Smooth muscle cell (in vitro differentiated cells): ENCODE measurements around the gene HEPHL1. TPM values are rescaled to one million over a fixed set of nuclear protein-coding genes. Genes with fewer than 3 reads are reported as not detected.
A peak's percentile ranks its signal among the peaks of the same experiment; 100 is the strongest.

ENCODE experiments used
- DNase-seq: peaks from one replicate; lab custom pipeline; 2025; ENCODE audit not compliant: unreplicated experiment; lab: John Stamatoyannopoulos, UW
- H2AFZ ChIP-seq: fragments of 200-600 bp; sonication (generic); 2 replicates; pipeline ENCODE4 v1.6.0; 2016; ENCODE audit warnings: antibody characterized with exemption, low read depth, mild to moderate bottlenecking
- H3F3A ChIP-seq: fragments of 200-600 bp; sonication (generic); 2 replicates; pipeline ENCODE4 v1.6.0; 2017; ENCODE audit warnings: antibody characterized with exemption, low read depth
- H3K27ac ChIP-seq: fragments of 200-600 bp; sonication (generic); 2 replicates; pipeline ENCODE4 v1.5.1; 2016; ENCODE audit warnings: low read depth, mild to moderate bottlenecking
- H3K27me3 ChIP-seq: fragments of 200-600 bp; sonication (generic); 2 replicates; pipeline ENCODE4 v1.6.1; 2016; ENCODE audit warnings: low read depth, mild to moderate bottlenecking
- H3K36me3 ChIP-seq: fragments of 200-600 bp; sonication (generic); 2 replicates; pipeline ENCODE4 v1.5.1; 2016; ENCODE audit warnings: low read depth
- H3K4me1 ChIP-seq: fragments of 200-600 bp; sonication (generic); 2 replicates; pipeline ENCODE4 v1.5.1; 2016; ENCODE audit warnings: low read depth
- H3K4me2 ChIP-seq: fragments of 200-600 bp; sonication (generic); 2 replicates; pipeline ENCODE4 v1.6.0; 2016; ENCODE audit warnings: mild to moderate bottlenecking
- H3K4me3 ChIP-seq: fragments of 200-600 bp; sonication (generic); 2 replicates; pipeline ENCODE4 v1.5.1; 2016; ENCODE audit warnings: mild to moderate bottlenecking
- H3K79me2 ChIP-seq: fragments of 200-600 bp; sonication (generic); 2 replicates; pipeline ENCODE4 v1.6.0; 2016; ENCODE audit warnings: low read depth, mild to moderate bottlenecking
- H3K9ac ChIP-seq: fragments of 200-600 bp; sonication (generic); 2 replicates; pipeline ENCODE4 v1.6.0; 2016; ENCODE audit warnings: low read depth
- H3K9me3 ChIP-seq: fragments of 200-600 bp; sonication (generic); replicated peaks from 2 replicates; pipeline ENCODE4 v1.5.1; 2016; ENCODE audit warnings: low read depth
- H4K20me1 ChIP-seq: fragments of 200-600 bp; sonication (generic); 2 replicates; pipeline ENCODE4 v1.6.0; 2016; ENCODE audit warnings: low read depth
- WGBS: methylation state at CpG from one replicate; pipeline ENCODE4 v1.1.7; 2016; ENCODE audit warnings: low lambda C conversion rate; 5-methylcytosine and 5-hydroxymethylcytosine counted together
- polyA plus RNA-seq: library from polyadenylated mRNA; unstranded; fragments of >200 nt; fragmentation: Nextera tagmentation; extraction: Ambion mirVana; gene quantifications from 2 replicates; pipeline ENCODE4 v1.2.1, GENCODE V29; 2016
- total RNA-seq: library from RNA; depleted of rRNA; stranded (reverse); fragments of >200 nt; gene quantifications from 2 replicates; pipeline ENCODE4 v1.2.3, GENCODE V29; 2014
- TF ChIP-seq, protein P1 (sequence below): fragments of 200-600 bp; sonication (generic); IDR thresholded peaks from 2 replicates; pipeline ENCODE4 v1.5.1; 2017; ENCODE audit warnings: borderline replicate concordance, mild to moderate bottlenecking, antibody characterized with exemption; ENCODE audit not compliant: insufficient read depth, poor library complexity, severe bottlenecking

Gene HEPHL1
- total and polyA plus RNA-seq, 2 experiments from 2014 or later: 0.13 to 0.21 TPM

DNA sequence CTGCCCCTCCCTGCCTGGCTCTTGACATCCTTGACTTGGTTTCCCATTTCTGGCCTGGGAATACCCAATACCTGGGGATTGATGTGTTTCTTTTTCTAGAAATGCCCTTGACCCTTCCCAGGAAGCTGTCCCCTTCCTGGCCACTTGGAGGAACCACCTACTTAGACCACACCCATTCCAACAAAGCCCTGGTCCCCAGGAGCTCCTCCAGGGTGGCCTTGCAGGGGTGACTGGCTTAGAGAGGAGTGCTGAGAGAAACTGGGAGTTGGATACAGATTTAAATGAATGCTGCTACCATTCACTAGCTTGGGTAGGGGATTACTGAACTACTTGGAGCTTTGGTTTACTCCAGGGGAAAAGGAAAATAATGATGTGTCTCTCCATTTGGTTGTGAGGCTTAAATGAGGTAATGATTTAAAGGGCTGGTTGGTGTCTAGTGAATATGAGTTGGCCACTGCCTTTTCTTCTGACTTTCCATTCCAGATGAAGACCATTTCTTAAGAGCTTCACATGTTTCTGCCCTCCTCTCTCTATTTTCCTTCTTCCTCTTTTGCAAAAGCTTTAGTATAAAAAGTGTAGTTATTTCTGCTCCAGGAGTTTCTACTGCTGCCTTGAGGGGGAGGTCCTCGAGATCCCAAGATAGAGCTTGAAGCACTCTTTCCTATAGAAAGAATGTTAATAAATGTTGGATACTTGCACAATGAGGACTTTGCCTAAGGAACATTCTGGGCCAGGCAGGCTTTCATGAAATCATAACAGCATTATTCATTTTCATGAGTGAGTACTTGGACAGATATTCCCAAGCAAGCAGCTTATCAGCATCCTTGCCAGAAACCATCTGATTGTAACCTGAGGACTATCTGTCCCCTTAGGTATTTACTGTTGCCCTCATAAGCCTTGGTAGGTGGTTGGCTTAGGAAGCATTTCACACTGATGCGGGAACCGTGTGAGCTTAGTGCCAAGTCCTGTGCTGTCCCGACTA, 129.8 kb downstream of the HEPHL1 start:
- Histone ChIP-seq H3F3A (peaks cover 7% of the 10 kb centered on the region), H3K4me3 (no peak overlapping the region), H3K4me2 (peak overlapping the region; percentile 9), H3K36me3 (no peaks in the 10 kb centered on the region), H3K9ac (no peak overlapping the region), H3K27me3 (no peaks in the 10 kb centered on the region), H3K9me3 (no peaks in the 10 kb centered on the region), H3K4me1 (peaks cover 9% of the 10 kb centered on the region), H2AFZ (no peak overlapping the region), H3K27ac (peak overlapping the region; percentile 72), H4K20me1 (peaks cover 98% of the 10 kb centered on the region), H3K79me2 (peaks cover 86% of the 10 kb centered on the region)
- TF ChIP-seq, protein P1, sequence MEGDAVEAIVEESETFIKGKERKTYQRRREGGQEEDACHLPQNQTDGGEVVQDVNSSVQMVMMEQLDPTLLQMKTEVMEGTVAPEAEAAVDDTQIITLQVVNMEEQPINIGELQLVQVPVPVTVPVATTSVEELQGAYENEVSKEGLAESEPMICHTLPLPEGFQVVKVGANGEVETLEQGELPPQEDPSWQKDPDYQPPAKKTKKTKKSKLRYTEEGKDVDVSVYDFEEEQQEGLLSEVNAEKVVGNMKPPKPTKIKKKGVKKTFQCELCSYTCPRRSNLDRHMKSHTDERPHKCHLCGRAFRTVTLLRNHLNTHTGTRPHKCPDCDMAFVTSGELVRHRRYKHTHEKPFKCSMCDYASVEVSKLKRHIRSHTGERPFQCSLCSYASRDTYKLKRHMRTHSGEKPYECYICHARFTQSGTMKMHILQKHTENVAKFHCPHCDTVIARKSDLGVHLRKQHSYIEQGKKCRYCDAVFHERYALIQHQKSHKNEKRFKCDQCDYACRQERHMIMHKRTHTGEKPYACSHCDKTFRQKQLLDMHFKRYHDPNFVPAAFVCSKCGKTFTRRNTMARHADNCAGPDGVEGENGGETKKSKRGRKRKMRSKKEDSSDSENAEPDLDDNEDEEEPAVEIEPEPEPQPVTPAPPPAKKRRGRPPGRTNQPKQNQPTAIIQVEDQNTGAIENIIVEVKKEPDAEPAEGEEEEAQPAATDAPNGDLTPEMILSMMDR: no peak
- no peak for DNase-seq
- 83% methylated on average over 4 of the region's 4 CpGs for WGBS

DNA sequence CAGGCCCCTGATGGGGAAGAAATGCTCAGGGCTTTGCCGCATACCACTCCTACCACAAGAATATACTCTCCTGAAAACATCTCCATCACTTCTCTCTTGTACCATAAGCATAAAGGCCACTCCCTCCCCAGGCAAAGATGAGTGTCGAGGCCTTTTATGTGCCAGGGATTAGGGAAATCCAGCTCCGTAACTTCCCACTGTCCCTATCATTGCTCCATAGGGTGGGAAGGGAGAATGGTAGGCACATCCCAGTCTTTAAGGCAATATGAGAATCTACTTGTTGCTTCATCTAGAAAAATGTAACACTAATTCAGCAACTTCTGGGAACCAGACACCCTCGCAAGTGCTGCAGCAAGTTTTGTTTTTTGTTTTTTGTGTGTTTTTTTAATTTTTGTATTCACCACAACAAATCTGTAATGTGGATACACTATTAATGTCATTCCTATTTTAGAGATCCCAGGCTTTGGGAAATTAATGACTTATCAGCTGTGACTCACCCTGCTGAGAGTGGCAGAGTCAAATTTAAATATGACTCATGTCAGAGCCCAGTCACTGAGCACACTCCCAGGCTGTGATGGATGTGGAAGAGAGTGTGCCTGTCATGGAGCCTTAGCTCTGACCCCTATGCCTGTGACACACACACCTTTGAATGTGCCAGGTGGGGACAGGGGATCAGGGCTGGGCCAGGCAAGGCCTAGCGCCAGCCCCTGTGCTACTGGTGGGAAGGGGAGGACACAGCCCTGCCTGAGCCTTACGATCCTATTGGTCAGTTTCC, 130.9 kb downstream of the HEPHL1 start:
- Histone ChIP-seq H3K9me3 (no peaks in the 10 kb centered on the region), H4K20me1 (peaks cover 96% of the 10 kb centered on the region), H3K4me2 (peak overlapping the region; percentile 24), H3K27ac (peak overlapping the region; percentile 72), H3K4me3 (no peak overlapping the region), H3F3A (peaks cover 7% of the 10 kb centered on the region), H3K4me1 (peaks cover 9% of the 10 kb centered on the region), H3K79me2 (peaks cover 85% of the 10 kb centered on the region), H3K36me3 (no peaks in the 10 kb centered on the region), H2AFZ (no peak overlapping the region), H3K9ac (peak overlapping the region; percentile 2), H3K27me3 (no peaks in the 10 kb centered on the region)
- no peak for DNase-seq
- 43% methylated on average over 6 of the region's 6 CpGs for WGBS
- TF ChIP-seq, protein P1: no peak

DNA sequence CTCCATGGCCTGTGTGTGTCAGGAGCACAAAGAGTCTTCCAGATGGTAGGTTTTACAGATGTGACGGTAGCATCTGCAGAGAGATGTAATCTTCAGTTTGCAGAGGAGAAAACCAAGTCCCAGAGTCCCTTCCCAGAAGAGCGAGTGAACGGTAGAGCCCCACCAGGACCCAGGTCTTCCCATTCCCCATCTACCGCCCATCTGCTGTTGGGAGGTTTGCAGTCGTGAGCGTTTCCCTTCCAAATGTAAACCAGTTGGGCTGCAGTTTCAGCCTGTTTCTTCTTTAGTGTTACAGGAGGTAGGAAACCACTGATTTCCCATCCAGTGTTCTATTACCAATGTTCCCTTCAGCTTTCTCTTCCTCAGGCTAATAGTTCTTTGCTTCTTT, 131.5 kb downstream of the HEPHL1 start:
- Histone ChIP-seq H3K9me3 (no peaks in the 10 kb centered on the region), H2AFZ (no peak overlapping the region), H3K9ac (peak overlapping the region; percentile 2), H3K27me3 (no peaks in the 10 kb centered on the region), H3K4me1 (peaks cover 9% of the 10 kb centered on the region), H3K27ac (peak overlapping the region; percentile 72), H3K79me2 (peaks cover 81% of the 10 kb centered on the region), H4K20me1 (peaks cover 90% of the 10 kb centered on the region), H3K4me3 (no peak overlapping the region), H3K4me2 (peak overlapping the region; percentile 24), H3F3A (peaks cover 7% of the 10 kb centered on the region), H3K36me3 (no peaks in the 10 kb centered on the region)
- TF ChIP-seq, protein P1: no peak
- DNase-seq: no peak
- 63% methylated on average over 6 of the region's 6 CpGs for WGBS
